SK-MEL-5 (cell line): ENCODE measurements around the gene TESK2. TPM values are rescaled to one million over a fixed set of nuclear protein-coding genes. Genes with fewer than 3 reads are reported as not detected.
"Not testable (repeated sequence)": the region's sequence is repeated elsewhere in the genome, so short reads cannot be mapped to it uniquely, and the experiment has no call there.

ENCODE experiments used
- DNase-seq: peaks from one replicate; pipeline ENCODE4 v3.0.0-alpha.2; 2016; ENCODE audit warnings: low read depth, low spot score
- in situ Hi-C: cut with HindIII; loops from 2 replicates; pipeline ENCODE4 v1.10.0; 2016; ENCODE audit warnings: low sequenced_read_pairs, high pct_unique_total_duplicates, low pct_unique_long_range_greater_than_20kb
- total RNA-seq: library from RNA; depleted of rRNA; stranded (reverse); fragments of >200 nt; shearing (Covaris generic); gene quantifications from 2 replicates; pipeline ENCODE4 v1.2.3, GENCODE V29; 2014

Gene TESK2
- total RNA-seq, 1 experiment from 2014 or later, result 32.9 TPM

DNA sequence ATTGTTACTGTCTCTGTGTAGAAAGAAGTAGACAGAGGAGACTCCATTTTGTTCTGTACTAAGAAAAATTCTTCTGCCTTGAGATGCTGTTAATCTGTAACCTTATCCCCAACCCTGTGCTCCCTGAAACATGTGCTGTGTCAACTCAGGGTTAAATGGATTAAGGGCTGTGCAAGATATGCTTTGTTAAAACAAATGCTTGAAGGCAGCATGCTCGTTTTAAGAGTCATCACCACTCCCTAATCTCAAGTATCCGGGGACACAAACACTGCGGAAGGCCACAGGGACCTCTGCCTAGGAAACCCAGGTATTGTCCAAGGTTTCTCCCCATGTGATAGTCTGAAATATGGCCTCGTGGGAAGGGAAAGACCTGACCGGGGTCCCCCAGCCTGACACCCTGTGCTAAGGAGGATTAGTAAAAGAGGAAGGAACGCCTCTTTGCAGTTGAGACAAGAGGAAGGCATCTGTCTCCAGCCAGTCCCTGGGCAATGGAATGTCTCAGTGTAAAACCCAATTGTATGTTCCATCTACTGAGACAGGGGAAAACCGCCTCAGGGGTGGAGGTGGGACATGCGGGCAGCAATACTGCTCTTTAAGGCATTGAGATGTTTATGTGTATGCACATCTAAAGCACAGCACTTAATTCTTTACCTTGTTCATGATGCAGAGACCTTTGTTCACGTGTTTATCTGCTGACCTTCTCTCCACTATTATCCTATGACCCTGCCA, 22.7 kb upstream of the TESK2 start:
- in situ Hi-C loops, result not testable (repeated sequence)

DNA sequence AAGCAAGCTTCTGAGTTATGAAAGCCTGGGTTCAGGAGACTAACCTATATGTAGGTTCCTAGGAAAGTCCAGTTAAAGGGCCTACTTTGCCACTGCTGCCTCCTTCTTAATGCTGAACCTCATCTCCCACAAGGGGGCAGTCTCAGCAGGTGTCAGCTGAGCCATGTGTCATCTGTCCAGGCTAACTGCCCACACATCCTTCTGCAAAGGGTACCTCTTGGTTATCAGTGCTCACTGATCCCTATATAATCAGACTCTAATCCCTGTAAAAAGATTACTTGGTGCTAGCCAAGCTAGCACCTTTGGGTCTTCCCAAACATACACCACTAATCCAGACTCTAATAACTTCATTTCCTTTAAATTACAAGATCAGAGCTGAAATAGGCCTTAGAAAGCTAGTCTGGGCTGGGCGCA, 21.7 kb upstream of the TESK2 start:
- DNase-seq, result peak; percentile 84
- in situ Hi-C loops, result no loop called here

More for the DNA sequence above, 22.7 kb upstream of the TESK2 start:
- not testable (repeated sequence) for DNase-seq

DNA sequence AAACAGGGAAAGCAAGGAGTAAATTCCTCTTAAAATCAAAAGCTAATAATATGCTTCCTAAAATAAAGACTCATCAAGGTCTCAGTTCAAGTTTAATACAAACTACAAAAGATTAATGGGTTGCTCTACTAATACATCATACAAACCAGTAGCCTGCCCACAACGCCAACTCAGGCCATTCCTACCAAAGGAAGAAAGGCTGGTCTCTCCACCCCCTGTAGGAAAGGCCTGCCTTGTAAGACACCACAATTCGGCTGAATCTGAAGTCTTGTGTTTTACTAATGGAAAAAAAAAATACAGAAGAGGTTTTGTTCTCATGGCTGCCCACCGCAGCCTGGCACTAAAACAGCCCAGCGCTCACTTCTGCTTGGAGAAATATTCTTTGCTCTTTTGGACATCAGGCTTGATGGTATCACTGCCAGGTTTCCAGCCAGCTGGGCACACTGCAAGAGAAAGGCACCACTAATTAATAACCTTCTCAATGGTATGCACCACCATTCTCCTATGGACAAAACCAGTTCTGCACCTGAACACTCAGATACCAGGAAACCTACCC, 20.1 kb upstream of the TESK2 start:
- in situ Hi-C loops, result no loop called here
- DNase-seq, result peak; percentile 82

DNA sequence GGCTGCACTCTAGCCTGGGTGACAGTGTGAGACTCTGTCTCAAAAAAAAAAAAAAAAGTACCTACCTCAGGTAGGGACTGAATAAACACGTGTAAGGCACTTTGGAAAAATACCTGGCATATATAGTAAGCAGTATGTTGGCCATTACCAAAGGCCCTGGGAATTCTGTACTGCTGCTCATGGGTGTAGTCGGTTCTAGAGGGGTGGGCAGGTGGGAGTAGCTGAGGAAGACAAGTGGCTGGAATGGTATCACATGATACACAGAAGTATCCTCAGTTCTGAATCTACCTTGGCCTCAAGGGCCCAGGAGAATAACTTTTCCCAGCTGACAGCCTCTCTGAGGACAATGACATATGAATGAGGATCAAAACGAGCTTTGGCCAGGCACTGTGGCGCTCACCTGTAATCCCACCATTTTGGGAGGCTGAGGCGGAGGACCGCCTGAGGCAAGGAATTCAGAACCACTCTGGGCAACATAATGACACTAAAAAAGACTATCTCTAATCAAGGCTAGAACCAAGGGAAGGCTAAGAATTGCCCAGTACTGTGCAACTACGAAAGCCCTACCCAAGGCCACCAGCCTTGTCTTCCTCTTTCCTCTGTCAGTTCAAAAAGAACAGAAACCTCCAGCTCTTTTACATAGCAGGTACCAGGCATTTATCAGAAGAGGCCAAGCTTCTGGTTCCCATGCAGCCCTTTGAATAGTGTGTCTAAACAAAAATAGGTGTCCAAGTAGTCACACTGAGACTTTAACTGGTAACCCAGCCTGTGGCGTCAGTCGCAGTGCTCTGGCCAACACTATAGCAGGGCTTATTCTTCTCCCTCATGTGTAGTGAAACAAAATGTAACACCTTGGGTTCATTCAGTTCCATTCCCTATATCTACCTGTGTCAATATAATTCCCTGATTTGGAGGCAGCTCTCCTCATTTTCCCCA, 19.3 kb upstream of the TESK2 start:
- no peak for DNase-seq
- in situ Hi-C loops, result no loop called here

DNA sequence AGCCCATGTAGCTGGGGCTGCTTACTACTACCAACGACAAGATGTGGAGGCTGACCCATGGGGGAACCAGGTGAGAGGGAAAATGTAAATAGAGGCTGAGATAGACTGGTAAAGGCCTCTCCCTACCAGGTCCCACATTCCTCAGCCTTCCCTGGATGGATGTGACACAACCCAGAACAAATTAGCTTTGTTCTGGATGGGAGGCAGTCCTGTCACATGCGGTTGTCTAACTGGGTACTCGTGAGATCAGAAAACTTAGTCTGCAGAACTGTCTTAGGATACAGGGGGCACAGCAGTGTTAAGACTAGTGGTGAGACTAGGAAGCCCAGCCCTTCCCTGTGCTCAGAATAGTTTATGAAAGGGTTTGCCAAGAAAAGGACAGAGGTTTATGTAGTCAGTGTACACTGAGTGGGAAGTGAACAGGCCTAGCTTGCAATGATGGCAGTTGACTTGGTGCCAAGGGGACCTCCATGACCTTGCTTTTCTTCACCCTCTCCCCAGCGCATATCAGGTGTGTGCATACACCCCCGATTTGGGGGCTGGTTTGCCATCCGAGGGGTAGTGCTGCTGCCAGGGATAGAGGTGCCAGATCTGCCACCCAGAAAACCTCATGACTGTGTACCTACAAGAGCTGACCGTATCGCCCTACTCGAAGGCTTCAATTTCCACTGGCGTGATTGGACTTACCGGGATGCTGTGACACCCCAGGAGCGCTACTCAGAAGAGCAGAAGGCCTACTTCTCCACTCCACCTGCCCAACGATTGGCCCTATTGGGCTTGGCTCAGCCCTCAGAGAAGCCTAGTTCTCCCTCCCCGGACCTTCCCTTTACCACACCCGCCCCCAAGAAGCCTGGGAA, 17.6 kb upstream of the TESK2 start:
- DNase-seq, result peak; percentile 79

DNA sequence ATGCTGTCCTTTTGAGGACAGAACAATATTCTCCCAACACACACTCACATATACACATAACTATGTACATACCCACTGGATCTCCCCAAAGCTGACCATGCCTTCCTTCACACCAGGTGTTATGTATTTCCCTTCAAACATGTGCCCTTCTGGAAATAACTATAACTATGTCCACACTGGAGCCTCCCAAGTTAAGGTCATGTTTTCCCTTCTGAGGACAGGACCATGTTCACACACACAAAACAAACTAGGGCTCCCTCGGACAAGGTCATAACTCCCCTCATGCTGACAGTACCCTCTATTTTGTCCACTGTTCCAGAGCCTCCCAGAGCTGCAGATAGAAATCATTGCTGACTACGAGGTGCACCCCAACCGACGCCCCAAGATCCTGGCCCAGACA, 16.9 kb upstream of the TESK2 start:
- no peak for DNase-seq
- in situ Hi-C loops, result no loop called here

More for the DNA sequence above, 17.6 kb upstream of the TESK2 start:
- in situ Hi-C loops, result no loop called here

DNA sequence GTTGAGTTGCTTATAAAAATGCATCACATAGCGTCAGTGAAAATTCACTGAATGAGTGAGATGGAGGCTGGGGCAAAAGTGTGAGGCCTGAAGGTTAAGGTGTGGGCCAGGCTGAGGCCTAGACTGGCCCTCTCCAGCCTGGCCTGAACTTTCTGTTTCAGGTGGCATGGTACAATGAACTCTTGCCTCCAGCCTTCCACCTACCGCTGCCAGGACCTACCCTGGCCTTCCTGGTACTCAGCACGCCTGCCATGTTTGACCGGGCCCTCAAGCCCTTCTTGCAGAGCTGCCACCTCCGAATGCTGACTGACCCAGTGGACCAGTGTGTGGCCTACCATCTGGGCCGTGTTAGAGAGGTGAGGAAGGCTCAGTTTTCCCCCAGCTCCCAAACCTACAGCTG, 16.2 kb upstream of the TESK2 start:
- DNase-seq, result no peak
- in situ Hi-C loops, result no loop called here

DNA sequence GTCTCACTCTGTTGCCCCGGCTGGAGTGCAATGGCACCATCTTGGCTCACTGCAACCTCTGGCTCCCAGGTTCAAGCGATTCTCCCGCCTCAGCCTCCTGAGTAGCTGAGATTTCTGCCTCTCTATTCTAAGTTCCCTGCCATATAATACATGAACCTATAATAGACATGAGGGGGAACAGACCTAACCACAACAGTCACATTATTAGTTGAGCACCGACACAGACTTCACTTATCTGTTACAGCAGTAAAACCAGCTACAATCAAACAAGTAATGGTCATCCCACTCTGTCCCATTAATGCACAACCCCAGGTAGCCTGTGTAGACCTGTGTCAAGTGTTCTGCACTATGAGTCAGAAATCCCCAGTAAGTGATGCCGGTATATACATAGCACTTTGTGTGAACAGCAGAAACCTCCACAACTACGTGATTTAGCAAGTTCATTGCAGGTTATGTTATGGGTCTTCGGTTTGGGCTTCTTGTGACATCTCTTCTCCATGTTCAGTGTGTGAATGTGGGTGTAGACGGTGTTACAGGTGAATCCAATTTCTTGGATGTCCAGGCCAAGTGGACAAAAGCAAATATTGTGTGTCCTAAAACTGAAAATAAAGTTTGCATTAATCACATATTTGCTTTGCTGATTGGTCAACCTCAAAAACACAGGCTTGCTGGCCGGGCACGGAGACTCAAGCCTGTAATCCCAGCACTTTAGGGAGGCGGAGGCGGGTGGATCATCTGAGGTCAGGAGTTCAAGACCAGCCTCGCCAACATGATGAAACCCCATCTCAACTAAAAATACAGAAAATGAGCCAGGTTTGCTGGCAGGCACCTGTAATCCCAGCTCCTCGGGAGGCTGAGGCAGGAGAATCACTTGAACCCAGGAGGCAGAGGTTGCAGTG, 12.7 kb upstream of the TESK2 start:
- in situ Hi-C loops, result no loop called here
- no peak for DNase-seq

DNA sequence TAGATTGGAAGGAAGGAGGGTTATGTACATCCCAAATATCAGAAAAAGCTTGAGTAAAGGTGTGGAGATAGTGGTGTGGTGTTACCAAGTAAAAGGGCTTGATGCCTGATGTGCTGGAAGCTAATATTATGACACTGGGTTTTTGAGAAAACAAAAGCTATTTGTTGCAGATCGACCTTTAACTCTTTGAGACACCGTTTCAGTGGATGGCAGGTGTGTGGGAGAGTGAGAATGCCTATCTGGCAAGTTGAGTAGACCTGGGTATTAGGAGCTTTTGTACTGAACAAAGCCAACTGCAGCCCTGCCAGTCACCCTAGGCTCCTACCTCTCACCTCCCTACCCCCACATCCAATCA, 10.5 kb upstream of the TESK2 start:
- no peak for DNase-seq
- in situ Hi-C loops, result no loop called here

DNA sequence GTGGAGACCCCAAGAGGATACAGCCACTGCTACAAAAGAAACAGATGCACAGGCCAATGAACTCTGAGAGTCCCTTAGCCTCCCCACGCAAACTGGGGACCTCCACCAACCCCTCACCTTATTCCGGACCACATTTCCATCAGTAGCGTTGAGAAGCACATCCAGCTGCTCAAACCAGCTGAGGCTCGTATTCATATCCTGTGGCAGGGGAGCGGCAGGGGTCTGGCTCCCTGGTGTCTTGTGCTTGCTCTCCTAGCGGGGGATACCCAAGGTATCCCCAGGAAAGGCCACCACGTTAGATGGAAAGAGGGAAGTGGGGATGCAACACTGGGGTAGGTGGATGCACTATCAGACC, 8.4 kb upstream of the TESK2 start:
- in situ Hi-C loops, result no loop called here
- no peak for DNase-seq

DNA sequence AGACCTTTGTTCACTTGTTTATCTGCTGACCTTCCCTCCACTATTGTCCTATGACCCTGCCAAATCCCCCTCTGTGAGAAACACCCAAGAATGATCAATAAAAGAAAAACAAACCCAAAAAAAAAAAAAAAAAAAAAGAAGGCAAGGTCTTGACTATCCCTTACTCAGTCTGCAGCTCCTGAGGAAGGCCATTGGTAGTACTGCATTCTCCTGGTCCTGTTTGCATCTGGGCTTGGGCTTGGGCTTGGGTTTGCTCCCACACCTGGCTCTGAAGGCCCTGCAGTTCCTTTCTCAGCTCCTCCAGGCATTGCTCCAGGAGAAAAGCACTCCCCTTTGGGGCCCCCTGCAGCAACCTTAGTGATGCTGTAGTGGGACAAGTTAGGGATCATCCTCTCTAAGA, 7.3 kb upstream of the TESK2 start:
- in situ Hi-C loops, result no loop called here
- DNase-seq, result no peak

DNA sequence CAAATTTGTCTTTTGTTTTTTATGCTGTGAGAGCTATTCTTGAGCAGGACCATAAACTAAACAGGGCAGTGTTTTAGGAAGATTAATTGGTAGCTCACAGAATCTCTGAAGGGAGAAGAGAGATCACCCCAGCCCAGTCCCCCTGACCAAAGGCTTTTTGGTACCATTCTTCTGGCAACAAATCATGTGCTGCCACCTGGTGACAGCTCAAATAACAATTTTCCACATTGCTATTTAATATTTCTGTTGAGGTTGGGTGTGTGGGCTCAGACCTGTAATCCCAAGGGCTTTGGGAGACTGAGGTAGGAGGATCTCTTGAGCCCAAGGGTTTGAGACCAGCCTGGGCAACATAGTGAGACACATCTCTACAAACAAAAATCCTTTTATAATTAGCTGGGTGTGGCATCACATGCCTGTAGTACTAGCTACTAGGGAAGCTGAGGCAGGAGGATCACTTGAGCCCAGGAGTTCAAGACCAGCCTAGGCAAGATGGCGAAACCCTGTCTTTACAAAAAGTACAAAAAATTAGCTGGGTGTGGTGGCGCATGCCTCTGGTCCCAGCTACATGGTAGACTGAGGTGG, 2.2 kb upstream of the TESK2 start:
- peak; percentile 76 for DNase-seq
- in situ Hi-C loops, result no loop called here

DNA sequence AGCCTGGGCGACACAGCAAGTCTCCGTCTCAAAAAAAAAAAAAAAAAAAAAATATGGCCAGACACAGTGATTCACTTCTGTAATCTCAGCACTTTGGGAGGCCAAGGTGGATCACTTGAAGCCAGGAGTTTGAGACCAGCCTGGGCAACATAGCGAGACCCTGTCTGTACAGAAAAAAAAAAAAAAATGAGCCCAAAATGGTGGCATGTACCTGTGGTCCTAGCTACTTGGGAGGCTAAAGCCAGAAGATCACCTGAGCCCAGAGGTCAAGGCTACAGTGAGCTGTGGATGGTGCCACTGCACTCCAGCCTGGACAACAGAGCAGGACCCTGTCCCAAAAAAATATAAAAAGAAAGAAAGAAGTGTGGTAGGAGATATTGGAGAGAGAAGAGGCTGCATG, 1.7 kb upstream of the TESK2 start:
- in situ Hi-C loops, result no loop called here

DNA sequence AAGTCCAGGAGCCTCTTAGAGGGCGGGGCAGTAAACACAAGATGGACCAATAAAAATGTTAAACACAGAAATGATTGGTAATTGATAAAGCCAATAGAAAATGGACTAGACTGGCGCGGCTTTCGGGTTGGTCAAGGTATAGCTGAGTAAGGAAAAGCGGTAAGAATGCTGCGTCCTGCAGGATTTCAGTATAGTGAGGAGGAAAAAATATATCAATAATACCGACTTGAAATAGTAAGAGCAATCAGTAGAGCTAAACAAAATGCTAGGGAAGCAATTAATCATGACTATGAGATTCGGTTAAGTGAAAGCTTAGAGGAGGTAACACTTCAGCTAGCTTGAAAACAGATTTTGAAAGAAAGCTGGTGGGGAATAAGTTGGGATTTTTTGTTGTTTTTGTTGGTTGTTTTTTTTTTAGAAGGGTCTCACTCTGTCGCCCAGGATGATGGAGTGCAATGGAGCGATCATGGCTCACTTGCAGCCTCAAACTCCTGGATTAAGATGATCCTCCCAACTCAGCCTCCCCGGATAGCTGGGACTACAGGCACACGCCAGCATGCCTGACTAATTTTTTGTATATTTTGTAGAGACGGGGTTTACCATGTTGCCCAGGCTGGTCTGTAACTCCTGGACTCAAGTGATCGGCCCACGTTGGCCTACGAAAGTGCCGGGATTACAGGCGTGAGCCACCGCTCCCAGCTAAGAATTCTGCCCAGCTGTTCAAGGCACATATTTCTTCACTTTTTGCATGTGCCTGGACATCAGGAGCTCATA, 711 bp upstream of the TESK2 start:
- no peak for DNase-seq
- in situ Hi-C loops, result no loop called here

More for the DNA sequence above, 1.7 kb upstream of the TESK2 start:
- DNase-seq, result no peak

DNA sequence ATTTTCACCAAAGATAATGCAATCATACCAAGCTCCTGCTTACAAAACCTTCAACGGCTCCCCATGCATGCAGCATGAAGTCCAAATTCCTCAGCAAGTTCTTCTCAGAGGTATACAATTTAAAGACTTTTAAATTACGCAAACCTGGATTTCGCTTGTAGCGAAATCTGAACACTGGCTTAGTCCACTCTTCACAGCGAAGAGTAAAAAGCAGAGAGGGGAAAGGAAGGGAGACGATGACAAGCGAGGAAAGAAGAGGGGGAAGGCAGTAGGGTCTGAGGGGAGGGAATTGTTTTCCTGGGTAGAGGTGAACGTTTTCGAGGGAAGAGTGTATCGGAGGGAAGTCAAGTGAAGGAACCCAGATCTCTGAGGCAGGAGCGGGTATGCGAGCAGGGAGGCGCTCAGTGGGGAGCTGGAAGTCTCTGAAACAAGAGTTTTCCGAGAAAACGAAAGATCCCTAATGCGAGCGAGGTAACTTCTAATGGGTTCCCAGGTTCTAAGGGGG, 790 bp downstream of the TESK2 start:
- no peak for DNase-seq
- in situ Hi-C loops, result no loop called here

DNA sequence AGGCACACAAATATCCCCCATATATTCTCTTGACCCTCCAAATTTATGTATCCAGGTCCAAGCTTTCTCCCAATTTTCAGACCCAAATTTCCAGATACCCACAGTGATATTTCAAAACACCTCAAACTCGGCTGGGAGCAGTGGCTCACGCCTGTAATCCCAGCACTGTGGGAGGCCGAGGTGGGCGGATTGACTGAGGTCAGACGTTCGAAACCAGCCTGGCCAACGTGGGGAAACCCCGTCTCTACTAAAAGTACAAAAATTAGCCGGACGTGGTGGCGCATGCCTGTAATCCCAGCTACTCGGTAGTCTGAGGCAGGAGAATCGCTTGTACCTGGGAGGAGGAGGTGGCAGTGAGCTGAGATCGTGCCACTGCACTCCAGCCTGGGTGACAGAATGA, 1.6 kb downstream of the TESK2 start:
- in situ Hi-C loops, DNase-seq: not testable (repeated sequence)
